NT2/D1 (cell line): ENCODE data around the gene ENOX1.

Source experiments
- DNase-seq: peaks from one replicate; pipeline ENCODE4 v3.0.0-alpha.2; 2011; ENCODE audit warnings: low read depth, low spot score
- H3K27me3 ChIP-seq: 2 replicates; pipeline ENCODE4 v1.6.0; 2011; ENCODE audit warnings: mild to moderate bottlenecking; ENCODE audit not compliant: insufficient read length, insufficient read depth
- H3K36me3 ChIP-seq: 2 replicates; pipeline ENCODE4 v1.6.1; 2011; ENCODE audit warnings: mild to moderate bottlenecking, low read length, mixed read lengths; ENCODE audit not compliant: insufficient read depth, insufficient read length
- H3K4me1 ChIP-seq: 2 replicates; pipeline ENCODE4 v1.5.1; 2011; ENCODE audit not compliant: insufficient read depth, insufficient read length
- H3K4me3 ChIP-seq: 2 replicates; pipeline ENCODE4 v1.5.1; 2011; ENCODE audit warnings: low read depth; ENCODE audit not compliant: insufficient read length
- H3K9ac ChIP-seq: 2 replicates; pipeline ENCODE4 v1.6.0; 2011; ENCODE audit warnings: low read depth; ENCODE audit not compliant: insufficient read length
- H3K9me3 ChIP-seq: 2 replicates; pipeline ENCODE4 v1.5.1; 2011; ENCODE audit warnings: mild to moderate bottlenecking, low read length; ENCODE audit not compliant: insufficient read depth
- SUZ12 ChIP-seq: IDR thresholded peaks from 2 replicates; pipeline ENCODE4 v1.6.1; 2011; ENCODE audit not compliant: insufficient read length, insufficient read depth; ENCODE audit errors: extremely low read depth
- YY1 ChIP-seq: IDR thresholded peaks from 2 replicates; pipeline ENCODE4 v1.6.1; 2011; ENCODE audit not compliant: insufficient read length, insufficient read depth
- ZNF274 ChIP-seq: IDR thresholded peaks from 2 replicates; pipeline ENCODE4 v1.6.1; 2011; ENCODE audit warnings: mild to moderate bottlenecking, low read depth, low read length

ENOX1 gene

DNA sequence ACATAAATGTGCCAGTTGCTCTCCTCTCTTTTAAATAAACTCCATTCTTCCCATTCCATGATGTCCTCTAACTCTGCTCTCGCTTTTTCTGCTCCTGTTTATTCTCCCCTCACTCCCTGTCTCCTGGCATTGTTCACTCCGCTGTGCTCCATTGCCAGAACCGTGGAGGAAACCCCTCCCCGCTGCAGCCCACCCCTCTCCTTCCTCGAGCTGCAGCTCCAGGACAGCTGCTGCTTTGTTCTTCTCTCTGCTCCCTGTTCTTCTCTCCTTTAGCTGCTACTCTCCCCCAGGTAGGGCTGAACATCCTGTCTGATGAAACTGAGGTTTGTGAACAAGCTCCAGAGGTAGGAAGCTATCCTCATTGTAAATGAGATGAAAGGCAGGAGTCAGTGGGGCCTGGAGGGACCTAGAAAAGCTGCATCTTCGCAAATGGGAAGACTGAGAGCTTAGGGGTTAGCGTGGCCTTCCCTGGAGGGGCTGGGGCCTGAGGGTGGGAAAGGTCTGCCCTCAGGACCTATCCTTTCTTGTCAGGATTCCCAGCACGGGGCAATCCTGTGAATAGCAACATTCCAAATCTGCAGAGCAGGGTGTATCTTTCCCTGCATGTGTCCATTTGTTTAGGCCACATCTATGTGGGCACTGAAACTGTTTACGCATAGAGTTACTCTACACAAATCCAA is 519.7 kb downstream of the ENOX1 start:
- no peak overlapping the region for H3K9ac ChIP-seq
- no peaks in the 10 kb centered on the region for H3K36me3 ChIP-seq
- TF ChIP-seq SUZ12 (no peak), YY1 (no peak)
- no peaks in the 10 kb centered on the region for H3K9me3 ChIP-seq
- no peak overlapping the region for H3K4me3 ChIP-seq
- no peak for DNase-seq
- H3K27me3 ChIP-seq, result no peaks in the 10 kb centered on the region
- H3K4me1 ChIP-seq, result no peaks in the 10 kb centered on the region

DNA sequence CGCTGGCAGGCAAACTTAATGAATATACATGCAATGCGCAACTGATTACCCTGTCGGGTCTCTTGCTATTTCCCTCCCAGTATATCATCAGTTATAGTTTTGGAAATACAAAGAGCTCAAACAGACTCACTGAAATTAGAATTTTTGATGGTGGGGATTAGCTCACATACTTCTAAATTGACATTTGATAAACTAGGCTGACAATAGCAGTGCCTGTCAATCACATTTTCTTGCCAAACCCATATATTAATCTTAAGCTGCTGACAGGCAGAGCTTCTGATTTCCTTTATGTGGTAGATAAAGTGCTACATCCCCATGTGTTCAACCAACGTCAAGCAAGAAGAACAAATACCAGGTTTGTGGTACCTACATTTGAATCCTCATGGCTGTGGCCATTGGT is 521.7 kb downstream of the ENOX1 start:
- TF ChIP-seq YY1, result no peak
- no peak for TF ChIP-seq ZNF274
- no peak for TF ChIP-seq SUZ12
- Histone ChIP-seq H3K9ac (no peak overlapping the region), H3K36me3 (no peaks in the 10 kb centered on the region), H3K9me3 (no peaks in the 10 kb centered on the region), H3K4me3 (no peak overlapping the region), H3K27me3 (no peaks in the 10 kb centered on the region), H3K4me1 (no peaks in the 10 kb centered on the region)
- DNase-seq, result no peak

DNA sequence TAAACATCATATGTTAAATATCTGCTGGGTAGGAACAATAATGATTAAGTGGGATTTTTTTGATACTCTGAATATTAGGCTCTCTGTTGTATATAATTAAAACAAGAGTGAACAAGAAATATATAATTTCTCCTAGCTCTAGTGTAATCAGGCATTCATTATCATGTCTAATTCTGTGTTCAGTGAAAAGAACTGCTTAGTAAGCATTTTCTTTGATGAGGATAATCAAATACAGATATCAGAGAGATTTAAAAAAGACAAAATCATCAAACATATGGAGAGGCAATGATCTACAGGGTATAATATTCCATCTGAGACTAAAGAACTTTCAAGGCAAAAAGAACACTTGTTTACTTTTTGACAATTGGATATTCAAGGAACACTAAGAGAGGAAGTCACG is 522.3 kb downstream of the ENOX1 start:
- Histone ChIP-seq H3K9me3 (no peaks in the 10 kb centered on the region), H3K9ac (no peak overlapping the region), H3K4me1 (no peaks in the 10 kb centered on the region), H3K36me3 (no peaks in the 10 kb centered on the region), H3K27me3 (no peaks in the 10 kb centered on the region), H3K4me3 (no peak overlapping the region)
- DNase-seq, result no peak
- TF ChIP-seq YY1 (no peak), SUZ12 (no peak), ZNF274 (no peak)

DNA sequence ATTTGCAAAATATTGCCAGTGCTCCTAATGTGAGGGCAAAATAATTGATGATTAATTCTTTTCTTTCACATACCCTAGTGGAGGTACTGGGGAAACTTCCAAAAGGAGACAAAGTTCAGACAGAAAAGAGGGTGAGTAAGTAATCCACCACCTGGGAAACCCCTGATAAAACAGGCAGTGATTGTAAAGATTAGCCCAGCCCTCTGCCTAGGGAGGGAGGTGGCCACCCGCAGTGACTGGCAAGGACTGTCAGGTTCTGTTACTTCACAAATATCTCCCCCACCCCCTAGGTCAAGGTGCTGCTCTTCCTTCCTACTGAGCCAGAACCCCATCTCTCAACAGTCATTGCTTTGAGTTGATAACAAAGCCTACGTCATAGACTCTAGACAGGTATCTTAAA is 523.7 kb downstream of the ENOX1 start:
- H3K36me3 ChIP-seq, result no peaks in the 10 kb centered on the region
- no peaks in the 10 kb centered on the region for H3K27me3 ChIP-seq
- DNase-seq, result no peak
- no peaks in the 10 kb centered on the region for H3K4me1 ChIP-seq
- H3K9ac ChIP-seq, result no peak overlapping the region
- no peak for TF ChIP-seq ZNF274
- no peak for TF ChIP-seq SUZ12
- no peak for TF ChIP-seq YY1
- H3K4me3 ChIP-seq, result no peak overlapping the region
- H3K9me3 ChIP-seq, result no peaks in the 10 kb centered on the region

DNA sequence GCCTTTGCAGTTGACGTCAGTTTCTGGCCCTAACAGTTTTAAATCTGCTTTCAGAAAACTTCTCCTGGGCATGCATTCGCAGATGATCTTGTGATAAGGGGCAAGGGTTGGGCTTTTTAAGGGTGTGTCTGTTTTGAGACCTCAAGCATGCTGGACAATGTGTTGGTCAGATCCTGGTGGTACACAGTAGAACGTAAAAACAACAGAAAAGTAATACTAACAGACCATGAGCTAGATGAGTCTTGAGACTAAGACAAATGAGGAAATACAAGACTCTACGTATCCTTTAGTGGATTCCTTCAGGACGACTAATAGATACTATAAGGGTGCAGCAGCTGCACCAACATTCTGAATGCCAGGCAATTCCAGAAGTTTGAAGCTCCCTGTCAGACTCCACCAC is 525.8 kb downstream of the ENOX1 start:
- Histone ChIP-seq H3K27me3 (no peaks in the 10 kb centered on the region), H3K9ac (no peak overlapping the region), H3K36me3 (no peaks in the 10 kb centered on the region), H3K4me1 (no peaks in the 10 kb centered on the region), H3K4me3 (no peak overlapping the region), H3K9me3 (no peaks in the 10 kb centered on the region)
- TF ChIP-seq YY1 (no peak), ZNF274 (no peak), SUZ12 (no peak)
- no peak for DNase-seq

DNA sequence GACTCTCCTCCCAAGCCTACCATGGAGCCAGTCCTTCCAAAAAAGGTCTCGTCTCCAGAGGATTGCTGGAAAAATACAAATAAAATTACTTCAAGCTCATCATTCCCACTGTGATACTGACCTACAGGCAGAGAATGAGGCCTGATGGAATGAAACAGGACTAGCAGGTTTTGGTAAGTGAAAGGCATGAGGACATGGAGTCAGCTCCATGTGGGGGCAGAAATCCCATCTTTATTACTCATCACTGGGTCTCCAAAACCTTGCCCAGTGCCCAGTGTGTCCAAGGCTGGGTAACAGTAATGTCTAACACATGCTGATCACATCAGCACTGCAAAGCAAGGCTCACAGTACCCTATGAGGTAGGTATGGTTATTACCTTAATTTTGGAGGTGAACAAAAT is 528.0 kb downstream of the ENOX1 start:
- TF ChIP-seq SUZ12, result no peak
- no peak for TF ChIP-seq YY1
- no peak for TF ChIP-seq ZNF274
- Histone ChIP-seq H3K9ac (no peak overlapping the region), H3K9me3 (no peaks in the 10 kb centered on the region), H3K27me3 (no peaks in the 10 kb centered on the region), H3K36me3 (no peaks in the 10 kb centered on the region), H3K4me3 (no peak overlapping the region), H3K4me1 (no peaks in the 10 kb centered on the region)
- no peak for DNase-seq

DNA sequence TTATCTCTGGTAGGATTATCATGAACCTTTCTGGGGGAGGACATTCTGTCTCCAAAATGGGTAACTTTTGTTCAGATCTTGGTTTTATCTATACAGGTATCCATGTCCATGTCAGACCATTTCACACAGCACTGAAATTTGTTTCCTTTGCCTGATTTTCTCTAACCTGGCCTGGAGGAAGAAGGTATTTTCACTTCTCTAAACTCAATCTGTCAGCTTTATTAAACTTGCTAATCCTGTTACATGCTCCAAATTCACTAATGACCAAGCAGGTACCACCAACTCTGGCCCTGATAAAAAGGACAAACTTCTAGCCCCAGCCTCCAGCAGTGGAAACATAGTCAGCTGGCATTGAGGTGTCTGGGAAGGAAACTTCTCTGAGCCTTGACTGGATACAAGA is 529.0 kb downstream of the ENOX1 start:
- Histone ChIP-seq H3K27me3 (no peaks in the 10 kb centered on the region), H3K4me1 (no peaks in the 10 kb centered on the region), H3K4me3 (no peak overlapping the region), H3K9ac (no peak overlapping the region), H3K36me3 (no peaks in the 10 kb centered on the region), H3K9me3 (no peaks in the 10 kb centered on the region)
- no peak for DNase-seq
- TF ChIP-seq SUZ12 (no peak), YY1 (no peak), ZNF274 (no peak)

DNA sequence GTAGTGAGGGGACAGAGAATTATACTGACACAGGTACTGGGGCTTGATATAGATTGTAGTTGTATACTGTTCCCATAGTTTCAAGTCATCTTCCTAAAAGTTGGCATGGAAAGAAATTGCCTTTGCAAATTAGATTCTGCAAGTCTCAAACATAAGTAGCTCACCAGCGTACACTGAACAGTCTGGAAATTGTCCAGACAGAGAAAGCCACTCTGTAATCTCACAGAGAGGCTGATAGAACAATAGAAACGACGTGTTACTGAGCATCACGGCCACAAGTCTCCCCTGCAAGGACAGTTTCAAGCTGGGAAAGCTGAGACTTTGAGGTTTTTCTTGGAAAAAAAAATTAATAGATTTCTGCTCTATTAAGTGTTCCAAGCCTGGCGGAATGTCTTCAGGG is 534.8 kb downstream of the ENOX1 start:
- no peak for TF ChIP-seq SUZ12
- no peak for TF ChIP-seq YY1
- TF ChIP-seq ZNF274, result no peak
- H3K4me3 ChIP-seq, result no peak overlapping the region
- no peaks in the 10 kb centered on the region for H3K4me1 ChIP-seq
- no peaks in the 10 kb centered on the region for H3K27me3 ChIP-seq
- no peak overlapping the region for H3K9ac ChIP-seq
- no peaks in the 10 kb centered on the region for H3K36me3 ChIP-seq
- H3K9me3 ChIP-seq, result no peaks in the 10 kb centered on the region
- no peak for DNase-seq
